ENCODE data around the gene ARHGAP32. TPM values are rescaled to one million over a fixed set of nuclear protein-coding genes. Genes with fewer than 3 reads are reported as not detected.

Gene ARHGAP32
- total RNA-seq, 2 experiments from 2014 or later, result not detected

GRCh38 chr11:129145276-129145675 lies 46.8 kb downstream of the ARHGAP32 start:
- Histone ChIP-seq H2AFZ (ENCODE audit: low read length) (no peak overlapping the region), H3K36me3 (ENCODE audit: insufficient read depth, low read length) (no peaks in the 10 kb centered on the region), H3K4me3 (ENCODE audit: low read depth, low read length, poor library complexity, severe bottlenecking) (no peak overlapping the region), H3K9me2 (ENCODE audit: insufficient read depth, low read length) (no peaks in the 10 kb centered on the region), H3K9me3 (ENCODE audit: low read length) (no peaks in the 10 kb centered on the region), H3K27ac (ENCODE audit: low read depth, low read length, poor library complexity, severe bottlenecking) (no peak overlapping the region), H4K20me1 (ENCODE audit: insufficient read depth, low read length) (no peaks in the 10 kb centered on the region), H3K4me1 (ENCODE audit: insufficient read depth, low read length, poor library complexity, severe bottlenecking) (no peaks in the 10 kb centered on the region), H3K79me2 (ENCODE audit: insufficient read depth, low read depth, low read length) (no peaks in the 10 kb centered on the region), H3K4me2 (ENCODE audit: low read length) (no peak overlapping the region)
- ChIA-PET CTCF (ENCODE audit: unreplicated experiment) (no interaction called here), POLR2A (no interaction called here)
- TF ChIP-seq CTCF (conservative IDR thresholded peaks at IDR 0.05; ENCODE audit: low read length) (no peak), EZH2phosphoT487 (IDR thresholded peaks at IDR 0.05; ENCODE audit: borderline replicate concordance, low read depth, low read length) (no peak)
- no TSS peak for BruUV-seq (replicated peaks)
- intact Hi-C loops (cut with micrococcal nuclease; ENCODE audit: unreplicated experiment), result no loop called here
- no peak for DNase-seq (ENCODE audit: low spot score)

GRCh38 chr11:129144256-129144655 lies 47.9 kb downstream of the ARHGAP32 start:
- Histone ChIP-seq H2AFZ (ENCODE audit: low read length) (no peak overlapping the region), H3K4me3 (ENCODE audit: low read depth, low read length, poor library complexity, severe bottlenecking) (no peak overlapping the region), H3K36me3 (ENCODE audit: insufficient read depth, low read length) (no peaks in the 10 kb centered on the region), H3K9me3 (ENCODE audit: low read length) (no peaks in the 10 kb centered on the region), H3K4me2 (ENCODE audit: low read length) (no peak overlapping the region), H3K4me1 (ENCODE audit: insufficient read depth, low read length, poor library complexity, severe bottlenecking) (no peaks in the 10 kb centered on the region), H3K9me2 (ENCODE audit: insufficient read depth, low read length) (no peaks in the 10 kb centered on the region), H3K27ac (ENCODE audit: low read depth, low read length, poor library complexity, severe bottlenecking) (no peak overlapping the region), H4K20me1 (ENCODE audit: insufficient read depth, low read length) (no peaks in the 10 kb centered on the region), H3K79me2 (ENCODE audit: insufficient read depth, low read depth, low read length) (no peaks in the 10 kb centered on the region)
- CTCF ChIA-PET (ENCODE audit: unreplicated experiment), result no interaction called here
- intact Hi-C loops (cut with micrococcal nuclease; ENCODE audit: unreplicated experiment), result no loop called here
- TF ChIP-seq EZH2phosphoT487 (IDR thresholded peaks at IDR 0.05; ENCODE audit: borderline replicate concordance, low read depth, low read length) (no peak), CTCF (conservative IDR thresholded peaks at IDR 0.05; ENCODE audit: low read length) (no peak)
- no TSS peak for BruUV-seq (replicated peaks)
- POLR2A ChIA-PET, result no interaction called here
- DNase-seq (ENCODE audit: low spot score), result no peak

GRCh38 chr11:129143335-129143734 lies 48.8 kb downstream of the ARHGAP32 start:
- H3K36me3 ChIP-seq (ENCODE audit: insufficient read depth, low read length), result no peaks in the 10 kb centered on the region
- H3K9me3 ChIP-seq (ENCODE audit: low read length), result no peaks in the 10 kb centered on the region
- no peaks in the 10 kb centered on the region for H3K4me1 ChIP-seq (ENCODE audit: insufficient read depth, low read length, poor library complexity, severe bottlenecking)
- BruUV-seq (replicated peaks), result no TSS peak
- no peaks in the 10 kb centered on the region for H3K79me2 ChIP-seq (ENCODE audit: insufficient read depth, low read depth, low read length)
- no peak overlapping the region for H2AFZ ChIP-seq (ENCODE audit: low read length)
- no peak overlapping the region for H3K4me2 ChIP-seq (ENCODE audit: low read length)
- no peak overlapping the region for H3K4me3 ChIP-seq (ENCODE audit: low read depth, low read length, poor library complexity, severe bottlenecking)
- no peaks in the 10 kb centered on the region for H4K20me1 ChIP-seq (ENCODE audit: insufficient read depth, low read length)
- no peak overlapping the region for H3K27ac ChIP-seq (ENCODE audit: low read depth, low read length, poor library complexity, severe bottlenecking)
- CTCF ChIA-PET (ENCODE audit: unreplicated experiment), result no interaction called here
- POLR2A ChIA-PET, result interaction anchor here (0.8 kb wide), 1 partner anchor 9 kb away, joined by 3 read pairs; no protein-coding TSS in a partner anchor
- intact Hi-C loops (cut with micrococcal nuclease; ENCODE audit: unreplicated experiment), result no loop called here
- TF ChIP-seq EZH2phosphoT487 (IDR thresholded peaks at IDR 0.05; ENCODE audit: borderline replicate concordance, low read depth, low read length), result no peak
- TF ChIP-seq CTCF (conservative IDR thresholded peaks at IDR 0.05; ENCODE audit: low read length), result no peak
- no peaks in the 10 kb centered on the region for H3K9me2 ChIP-seq (ENCODE audit: insufficient read depth, low read length)
- DNase-seq (ENCODE audit: low spot score), result no peak
